NCI-H187 treated with DMSO at 0.1 percent for 48 hours (cell line): ENCODE data around the gene PITPNC1.
"Not testable (repeated sequence)": the region's sequence is repeated elsewhere in the genome, so short reads cannot be mapped to it uniquely, and the experiment has no call there.

Experiments used
- DNase-seq: peaks from one replicate; lab custom pipeline; 2025; lab: John Stamatoyannopoulos, UW

The PITPNC1 gene

DNA sequence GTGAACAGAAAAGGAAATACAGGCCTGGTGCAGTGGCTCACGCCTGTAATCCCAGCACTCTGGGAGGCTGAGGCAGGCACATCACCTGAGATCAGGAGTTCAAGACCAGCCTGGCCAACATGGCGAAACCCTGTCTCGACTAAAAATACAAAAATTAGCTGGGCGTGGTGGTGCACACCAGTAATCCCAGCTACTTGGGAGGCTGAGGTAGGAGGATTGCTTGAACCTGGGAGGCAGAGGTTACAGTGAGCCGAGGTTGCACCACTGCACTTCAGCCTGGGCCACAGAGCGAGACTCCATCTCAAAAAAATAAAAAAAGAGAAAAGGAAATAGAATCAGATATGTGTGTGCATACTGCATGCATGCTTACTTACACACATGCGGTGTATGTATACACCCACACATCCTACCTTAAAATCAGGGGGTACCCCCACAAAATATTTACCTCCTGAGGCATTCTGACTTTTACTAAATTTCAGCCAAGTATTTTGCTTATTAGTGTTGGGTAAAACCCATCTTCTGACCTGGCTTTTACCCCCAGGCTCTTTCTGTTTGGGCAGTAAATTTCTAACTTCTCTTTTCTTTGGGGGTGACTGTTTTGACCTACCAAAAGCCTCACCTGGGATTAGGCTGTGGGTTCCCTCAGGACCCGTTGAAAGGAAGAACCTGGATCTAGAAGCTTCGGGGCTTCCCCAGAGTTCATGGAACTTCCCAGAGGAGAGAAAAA is 201.8 kb downstream of the PITPNC1 start:
- not testable (repeated sequence) for DNase-seq

DNA sequence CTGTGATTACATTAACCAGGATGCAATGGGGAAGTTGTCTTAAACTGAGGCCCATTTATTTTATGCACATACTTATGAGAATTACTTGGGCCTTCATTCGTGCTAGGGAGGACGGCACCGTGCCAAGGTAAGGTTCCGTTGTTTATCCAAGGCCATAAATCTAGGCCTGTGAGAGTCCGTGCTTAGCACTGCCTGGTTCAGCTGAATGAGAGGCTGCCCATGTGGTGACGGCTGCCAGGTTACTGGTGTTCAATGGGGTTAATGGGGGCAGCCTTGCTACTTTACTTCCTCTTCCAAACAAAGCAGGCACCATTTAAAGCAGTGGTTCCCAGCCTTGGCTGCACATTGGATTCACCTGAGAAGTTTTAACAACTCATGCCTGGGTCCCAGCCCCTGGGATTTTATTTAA is 205.6 kb downstream of the PITPNC1 start:
- DNase-seq: no peak

DNA sequence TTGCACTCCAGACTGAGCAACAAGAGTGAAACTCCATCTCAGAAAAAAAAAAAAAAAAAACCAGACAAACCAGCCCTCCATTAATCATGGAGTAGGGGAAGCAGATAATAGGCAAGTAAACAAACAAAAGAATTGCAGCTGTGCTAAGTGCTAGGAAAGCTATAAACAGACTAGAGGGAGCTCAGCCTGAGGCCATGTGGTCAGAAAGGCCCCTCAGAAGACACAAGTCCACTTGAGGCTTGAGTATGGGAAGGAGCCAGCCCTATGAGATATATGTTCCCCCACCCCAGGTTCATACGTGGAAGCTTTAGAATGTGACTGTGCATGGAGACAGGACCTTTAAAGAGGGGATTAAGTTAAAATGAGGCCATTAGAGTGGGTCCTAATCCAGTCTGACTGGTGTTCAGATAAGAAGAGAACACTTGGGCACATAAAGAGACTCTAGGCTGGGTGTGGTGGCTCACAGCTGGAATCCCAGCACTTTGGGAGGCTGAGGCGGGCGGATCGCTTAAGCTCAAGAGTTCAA is 208.1 kb downstream of the PITPNC1 start:
- DNase-seq: no peak

DNA sequence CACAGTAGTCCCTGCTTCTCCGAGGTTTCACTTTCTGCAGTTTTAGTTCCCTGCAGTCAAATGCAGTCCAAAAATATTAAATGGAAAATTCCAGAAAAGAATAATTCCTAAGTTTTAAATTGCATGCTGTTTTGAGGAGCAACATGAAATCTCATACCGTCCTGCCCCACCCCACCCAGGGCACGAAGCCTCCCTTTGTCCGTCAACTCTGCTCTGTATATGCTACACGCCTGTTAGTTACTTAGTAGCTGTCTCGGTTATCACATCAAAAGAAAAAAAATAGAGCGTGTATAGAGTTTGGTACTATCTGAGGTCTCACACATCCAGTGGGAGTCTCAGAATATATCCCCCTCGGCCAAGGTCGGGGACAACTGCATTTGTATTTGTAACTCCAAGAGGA is 211.2 kb downstream of the PITPNC1 start:
- no peak for DNase-seq

DNA sequence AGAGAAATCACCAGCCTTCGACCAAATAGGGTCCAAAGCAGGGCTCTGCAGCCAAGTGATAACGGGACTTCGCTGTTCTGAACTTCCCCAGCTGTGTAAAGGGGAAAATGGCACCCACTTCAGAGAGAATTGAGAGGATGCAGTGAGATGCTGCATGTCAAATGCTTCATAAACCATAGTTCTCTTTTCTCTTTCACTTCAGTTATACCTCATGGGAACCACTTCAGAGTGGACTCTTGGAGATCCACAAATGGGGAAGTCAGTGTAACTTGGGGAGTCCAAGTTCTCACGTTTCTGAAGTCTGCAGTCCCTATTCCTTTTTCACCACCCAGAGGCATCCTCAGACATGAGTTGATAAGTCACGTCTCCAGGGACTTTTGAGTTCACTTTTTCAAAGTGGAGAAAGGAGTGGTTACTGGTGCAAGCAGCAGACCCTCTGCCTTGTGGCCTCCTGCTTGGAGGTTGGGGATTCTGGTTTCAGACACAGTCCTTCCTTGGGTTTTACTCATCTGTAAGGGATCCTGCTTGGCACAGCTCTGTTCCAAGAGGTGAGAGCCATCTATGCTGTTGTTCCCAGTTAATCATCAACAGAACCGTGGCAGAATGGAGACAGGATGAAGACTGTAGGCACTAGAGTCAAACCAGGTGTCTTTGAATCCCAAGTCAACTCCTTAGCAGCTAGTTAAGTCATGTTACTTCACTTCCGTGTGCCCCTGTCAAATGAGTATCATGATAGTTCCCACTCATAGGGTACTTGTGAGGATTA is 217.2 kb downstream of the PITPNC1 start:
- no peak for DNase-seq

DNA sequence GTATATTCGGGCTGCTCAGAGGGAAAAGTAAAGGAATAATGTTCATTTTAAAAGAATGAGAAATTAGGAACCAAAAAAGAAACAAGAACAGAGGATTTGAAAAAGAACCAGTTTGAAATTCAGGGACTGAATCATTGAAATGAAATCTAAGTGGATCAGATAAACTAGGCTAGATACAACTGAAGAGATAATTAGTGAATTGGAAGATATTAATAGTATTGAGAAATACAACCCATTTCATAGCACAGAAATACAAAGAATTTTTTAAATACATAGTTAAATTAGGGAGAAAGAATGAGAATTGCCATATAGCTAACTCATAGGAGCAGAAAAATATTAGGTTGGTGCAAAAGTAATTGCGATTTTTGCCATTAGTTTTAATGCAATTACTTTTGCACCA is 223.3 kb downstream of the PITPNC1 start:
- no peak for DNase-seq

DNA sequence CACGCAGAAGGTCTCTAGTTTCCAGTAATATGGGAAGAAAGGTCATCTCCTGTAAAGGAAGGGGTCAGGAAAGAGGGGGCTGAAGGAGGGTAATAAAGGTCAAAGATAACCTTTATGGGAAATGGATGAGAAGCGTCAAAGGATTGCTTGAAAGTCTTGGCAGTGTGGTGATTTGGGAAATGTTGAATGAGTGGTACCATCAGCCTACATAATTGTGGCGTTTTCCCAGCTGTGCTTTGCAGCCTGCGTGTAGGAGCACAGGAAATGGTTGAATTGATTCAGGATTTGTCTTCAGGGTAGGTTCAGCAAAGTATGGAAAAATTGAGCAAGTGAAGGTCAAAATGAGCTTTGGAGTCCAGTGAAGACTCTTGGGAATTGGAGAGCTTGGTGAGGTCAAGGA is 224.8 kb downstream of the PITPNC1 start:
- DNase-seq: no peak

DNA sequence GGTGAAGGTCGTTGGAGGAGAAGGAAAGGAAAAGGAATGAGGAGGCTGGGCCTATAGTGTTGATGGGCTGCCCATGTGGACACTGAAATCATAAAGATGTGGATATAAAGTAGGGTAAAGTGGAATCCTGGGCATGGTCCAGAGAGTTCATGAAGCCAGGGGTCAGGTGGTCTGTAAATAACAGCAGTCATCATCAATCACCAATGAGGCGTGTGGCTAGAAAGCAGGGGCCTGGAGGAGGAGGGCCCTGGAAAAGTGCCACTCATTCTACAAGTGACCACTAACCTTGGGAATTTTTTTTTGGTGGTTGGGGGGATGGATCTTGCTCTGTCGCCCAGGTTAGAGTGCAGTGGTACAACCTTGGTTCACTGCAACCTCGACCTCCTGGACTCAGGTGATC is 225.4 kb downstream of the PITPNC1 start:
- DNase-seq: no peak

DNA sequence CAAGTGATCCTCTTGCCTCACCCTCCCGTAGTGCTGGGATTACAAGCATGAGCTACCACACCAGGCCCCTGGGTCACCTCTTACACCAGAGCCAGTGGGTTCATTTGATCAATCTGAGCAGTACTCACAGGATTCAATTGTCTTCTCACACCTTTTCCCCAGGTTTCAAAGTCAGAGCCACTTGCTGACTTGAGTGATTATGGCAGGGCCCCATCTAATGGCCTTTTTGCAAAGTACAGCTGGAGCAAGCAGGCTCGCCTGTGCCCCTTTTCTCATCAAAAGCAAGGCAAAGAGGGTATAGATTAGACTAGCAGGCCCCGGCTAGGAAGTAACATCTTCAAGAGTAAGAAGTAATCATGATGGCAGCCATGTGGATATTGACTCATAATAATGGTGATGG is 225.9 kb downstream of the PITPNC1 start:
- no peak for DNase-seq

DNA sequence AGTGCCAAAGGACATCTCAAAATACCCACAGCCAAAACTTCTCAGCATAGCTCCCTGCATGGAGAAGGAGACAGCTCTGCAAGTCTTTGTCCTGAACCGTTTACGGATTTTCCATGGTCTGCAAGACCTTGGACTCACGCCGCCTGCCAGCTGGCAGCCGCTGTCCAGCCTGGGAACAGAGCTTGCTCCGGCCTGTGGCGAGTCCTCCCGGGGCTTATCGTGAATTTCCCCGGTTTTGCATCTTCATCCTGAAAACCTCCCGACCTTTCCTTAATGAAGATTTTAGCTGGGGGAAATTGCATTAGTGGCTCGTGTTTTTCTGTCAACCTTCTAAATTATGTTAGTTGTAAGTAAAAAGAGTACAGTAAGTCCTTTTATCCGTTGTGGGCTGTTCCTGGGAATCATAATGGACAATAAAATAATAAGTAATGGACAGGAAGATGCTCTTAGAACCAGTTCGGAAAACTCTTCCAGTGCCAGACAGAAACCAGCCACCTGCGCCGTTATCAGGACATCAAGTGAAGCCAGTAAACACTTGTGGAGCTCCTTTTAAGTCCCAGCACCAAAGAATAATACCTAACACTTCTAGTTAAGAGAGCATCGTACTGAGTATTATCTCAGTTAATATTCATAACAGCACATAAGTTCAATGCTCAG is 228.3 kb downstream of the PITPNC1 start:
- DNase-seq: no peak

DNA sequence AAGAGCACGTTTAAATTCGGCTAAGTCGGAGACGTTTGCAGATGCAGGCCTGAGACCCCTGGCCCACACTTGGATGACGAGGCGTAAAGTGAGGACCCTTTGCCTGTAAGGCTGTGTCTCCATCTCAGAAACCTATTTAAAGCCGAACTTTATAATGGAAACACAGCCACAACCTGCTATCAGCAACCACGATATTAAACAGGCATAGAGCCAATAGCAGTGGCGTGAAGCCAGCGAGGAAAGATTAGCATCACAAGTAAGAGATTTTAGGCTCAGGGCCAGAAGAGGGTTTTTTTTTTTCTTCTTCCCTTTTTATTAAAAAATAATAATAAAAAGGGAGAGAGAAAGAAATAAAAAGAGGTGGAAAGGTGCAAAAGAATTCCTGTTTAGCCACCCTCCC is 229.4 kb downstream of the PITPNC1 start:
- DNase-seq: no peak

DNA sequence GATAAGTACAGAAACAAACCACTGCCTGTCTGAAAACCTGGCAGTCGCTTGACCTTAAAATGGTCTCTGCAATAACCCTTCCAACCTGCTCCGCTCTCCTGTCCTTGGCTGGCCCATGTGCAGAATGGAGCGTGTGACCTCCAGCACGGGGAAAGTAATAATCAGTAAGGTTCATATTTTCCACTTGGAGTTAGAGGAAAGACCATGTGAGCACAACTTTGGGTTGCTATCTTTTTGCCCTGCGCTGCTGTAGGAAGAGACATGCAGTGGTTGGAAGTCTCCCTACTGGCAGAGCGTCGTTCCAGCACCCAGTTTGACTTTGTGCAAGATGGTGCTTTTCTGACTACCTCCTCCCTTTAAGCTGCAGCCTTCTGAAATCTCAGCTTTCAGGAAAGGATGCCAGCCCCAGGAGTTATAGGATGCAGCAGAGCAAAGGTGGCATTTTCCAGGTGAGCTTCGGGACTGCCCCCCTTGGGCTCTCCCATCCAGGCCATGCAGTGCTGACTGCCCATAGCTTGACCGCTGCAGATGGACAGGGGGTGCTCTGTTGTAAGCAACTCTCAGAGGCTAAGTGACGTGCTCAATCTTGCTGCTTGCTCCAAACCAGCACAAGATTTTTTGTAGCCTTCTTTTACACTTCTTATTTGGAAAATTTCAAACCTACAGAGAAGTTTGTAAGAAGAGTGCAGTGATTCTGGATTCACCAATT is 230.0 kb downstream of the PITPNC1 start:
- no peak for DNase-seq

DNA sequence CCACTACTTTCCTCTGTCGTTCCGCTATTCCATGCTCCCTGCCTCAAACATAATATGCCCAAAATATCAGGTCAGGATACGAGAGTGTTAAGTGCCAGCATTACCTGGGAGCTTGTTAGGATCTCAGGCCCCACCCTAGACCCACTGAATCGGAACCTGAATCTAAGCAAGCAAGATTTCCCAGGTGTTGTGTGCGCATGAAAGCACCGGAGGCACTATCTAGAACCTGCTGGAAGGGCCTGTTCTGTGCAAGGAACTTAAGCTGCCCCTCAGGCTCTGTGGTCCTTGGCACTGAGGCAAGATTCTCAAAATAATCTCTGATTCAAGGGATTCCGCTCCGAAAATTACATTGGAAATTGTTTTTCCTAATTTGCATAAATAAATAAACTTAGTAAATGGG is 233.0 kb downstream of the PITPNC1 start:
- DNase-seq: no peak

DNA sequence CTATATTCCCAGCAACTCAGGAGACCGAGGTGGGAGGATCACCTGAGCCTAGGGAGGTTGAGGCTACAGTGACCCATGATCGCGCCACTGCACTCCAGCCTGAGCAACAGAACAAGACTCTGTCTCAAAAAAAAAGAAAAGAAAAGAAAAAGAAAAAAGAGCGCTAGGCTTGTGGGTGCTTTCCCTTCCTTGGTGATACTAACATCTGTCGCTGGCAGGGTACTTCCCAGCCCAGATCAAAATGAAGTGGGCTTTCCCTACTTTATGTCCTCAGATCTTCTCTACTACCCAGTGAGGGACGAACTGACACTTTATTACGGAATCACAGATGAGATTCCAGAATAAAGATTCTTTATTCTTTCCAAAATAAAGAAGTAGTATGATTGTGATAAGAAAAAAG is 236.9 kb downstream of the PITPNC1 start:
- no peak for DNase-seq

DNA sequence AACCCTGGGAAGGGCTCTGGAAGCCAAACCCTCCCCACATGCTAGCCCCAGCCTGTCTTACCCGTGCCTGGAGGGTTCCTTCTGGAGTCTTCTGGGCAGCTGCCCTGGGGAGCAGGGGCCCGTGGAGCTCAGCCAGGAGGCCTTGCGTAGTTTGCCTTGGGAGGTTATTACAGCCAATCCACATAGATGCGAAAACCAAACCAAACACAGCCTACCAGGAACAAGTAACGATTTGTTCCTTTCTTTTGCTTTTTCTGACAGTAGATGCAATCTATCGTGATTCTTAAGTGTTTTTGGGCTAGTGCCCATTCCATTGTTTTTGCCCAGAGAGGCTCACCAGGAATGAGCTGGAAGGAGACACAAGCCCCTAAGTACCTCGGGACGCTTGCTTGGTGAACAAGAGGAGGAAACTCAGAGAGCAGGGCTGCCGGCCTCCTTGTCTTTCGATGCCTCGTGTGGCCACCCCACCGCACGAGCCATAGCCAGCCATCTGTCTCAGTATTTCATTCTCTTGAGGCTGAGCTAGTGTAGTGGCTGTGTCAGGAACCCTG is 238.0 kb downstream of the PITPNC1 start:
- no peak for DNase-seq

DNA sequence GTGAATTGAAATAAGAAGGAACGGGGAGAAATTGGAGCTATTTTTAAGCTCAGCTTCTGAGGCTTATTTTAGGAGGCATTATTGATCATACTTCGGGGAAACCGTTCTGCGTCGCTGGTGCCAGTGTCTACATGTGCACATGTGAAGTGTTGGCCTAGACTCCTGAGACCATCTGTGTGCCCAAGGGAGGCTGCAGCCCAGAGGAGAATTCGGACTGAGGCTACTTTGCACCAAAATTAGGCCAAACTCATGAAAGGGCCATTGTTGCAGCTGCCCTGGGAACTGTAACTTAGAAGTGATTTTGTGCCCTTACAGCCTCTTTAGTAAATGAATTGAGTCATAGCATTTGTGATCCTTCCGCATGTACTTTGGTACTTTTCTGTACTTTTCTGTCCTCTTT is 238.7 kb downstream of the PITPNC1 start:
- no peak for DNase-seq

DNA sequence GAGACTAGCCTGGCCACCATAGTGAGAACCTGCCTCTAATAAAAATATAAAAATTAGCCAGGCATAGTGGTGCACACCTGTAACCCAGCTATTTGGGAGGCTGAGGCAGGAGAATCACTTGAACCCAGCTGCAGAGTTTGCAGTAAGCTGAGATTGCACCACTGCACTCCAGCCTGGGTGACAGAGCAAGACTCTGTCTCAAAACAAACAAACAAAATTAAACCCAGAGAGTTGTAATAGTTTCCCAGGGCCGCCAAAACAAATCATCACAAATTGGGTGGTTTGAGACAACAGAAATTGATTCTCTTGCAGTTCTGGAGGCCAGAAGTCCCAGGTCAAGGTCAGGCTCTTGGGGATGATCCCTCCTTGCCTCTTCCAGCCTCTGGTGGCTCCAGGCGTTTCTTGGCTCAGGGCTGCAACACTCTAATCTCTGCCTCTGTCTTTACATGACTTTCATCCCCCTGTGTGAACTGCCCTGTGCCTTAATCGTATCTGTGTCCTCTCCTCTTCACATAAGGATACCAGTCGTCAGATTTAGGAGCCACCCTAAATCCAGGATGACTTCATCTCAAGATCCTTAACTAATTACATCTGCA is 240.3 kb downstream of the PITPNC1 start:
- no peak for DNase-seq

DNA sequence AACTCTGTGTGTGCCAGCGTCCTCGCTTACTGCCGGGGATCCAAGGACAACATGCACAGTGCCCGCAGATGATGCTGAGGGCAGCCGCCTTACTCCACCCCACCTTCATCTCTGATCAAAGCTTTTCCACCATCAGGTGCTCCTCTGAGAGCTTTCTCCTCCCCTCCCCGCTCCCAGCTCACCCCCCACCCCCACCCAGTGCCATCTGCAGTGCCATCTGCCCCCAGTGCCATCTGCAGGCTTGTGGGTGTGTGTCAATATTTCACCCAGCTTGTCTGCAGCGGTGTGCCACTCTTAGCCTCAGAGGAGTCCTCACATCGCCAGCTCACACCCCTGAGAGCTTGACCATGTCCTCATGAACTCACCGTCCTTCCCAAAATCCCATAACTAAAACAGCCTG is 242.5 kb downstream of the PITPNC1 start:
- no peak for DNase-seq

DNA sequence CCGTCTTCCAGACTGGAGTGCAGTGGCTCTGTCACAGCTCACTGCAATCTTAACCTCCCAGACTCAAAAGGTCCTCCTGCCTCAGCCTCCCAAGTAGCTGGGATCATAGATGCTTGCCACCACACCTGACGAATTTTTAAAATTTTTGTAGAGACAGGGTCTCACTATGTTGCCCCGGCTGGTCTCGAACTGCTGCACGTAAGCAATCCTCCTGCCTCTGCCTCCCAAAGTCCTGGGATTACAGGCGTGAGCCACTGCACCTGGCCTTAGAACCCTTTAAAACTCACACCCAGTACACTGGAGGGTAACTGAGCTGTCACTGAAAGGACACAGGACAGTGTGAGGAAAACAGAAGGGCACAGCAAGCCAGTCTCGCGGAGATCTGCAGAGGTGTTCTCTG is 243.0 kb downstream of the PITPNC1 start:
- no peak for DNase-seq

DNA sequence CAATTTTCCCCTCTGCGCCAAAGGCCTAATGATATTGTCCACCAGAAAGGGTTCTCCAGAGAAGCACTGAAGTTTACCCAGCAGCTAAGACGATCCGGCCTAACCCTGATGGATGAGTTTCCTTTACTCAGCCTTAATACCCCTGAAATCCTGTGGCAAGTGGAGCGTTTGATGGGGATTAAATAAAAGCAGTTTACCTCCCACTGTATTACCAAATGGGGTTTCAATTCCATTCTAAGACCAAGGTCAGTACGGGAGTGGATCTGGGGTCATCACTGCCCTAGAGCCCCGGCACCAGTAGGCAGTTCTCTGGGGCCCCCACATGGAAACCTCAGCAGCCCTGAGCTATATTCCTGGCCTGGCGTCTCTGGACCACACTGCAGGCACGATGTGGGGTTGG is 243.6 kb downstream of the PITPNC1 start:
- no peak for DNase-seq

DNA sequence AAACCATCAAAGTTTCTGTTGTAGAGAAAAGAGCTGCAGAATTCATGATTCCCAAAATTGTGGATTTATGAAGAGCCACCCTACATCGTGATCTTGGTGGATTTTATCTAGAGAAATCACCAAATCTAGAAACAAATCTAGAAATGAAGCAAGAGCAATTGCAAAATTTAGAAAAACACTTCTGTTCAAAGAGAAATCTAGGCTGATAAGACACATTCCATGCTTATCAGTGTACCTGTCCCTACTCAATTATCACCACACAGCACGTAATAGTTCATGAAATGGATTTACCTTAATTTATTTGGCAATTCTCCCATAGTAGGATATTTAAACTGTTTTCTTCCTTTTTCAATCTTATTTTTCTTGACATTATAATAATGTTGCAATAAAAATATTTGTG is 246.7 kb downstream of the PITPNC1 start:
- DNase-seq: no peak
